ENCODE measurements around the gene GTF2H4. TPM values are rescaled to one million over a fixed set of nuclear protein-coding genes. Genes with fewer than 3 reads are reported as not detected.

The GTF2H4 gene
- total RNA-seq, 4 donors from 2014 or later = 5.7 to 20.7 (median 7.5) TPM

GRCh38 chr6:30931969-30932645 is 24.1 kb downstream of the GTF2H4 start, which contains the start of gene SFTA2:
SFTA2 (minus strand) TSS chr6:30932170; CDS start chr6:30932096, 74 bp downstream.
- DNase-seq (no peak), ATAC-seq (no peak)
- H3K4me1 ChIP-seq = peaks cover 5 to 8% of the 10 kb centered on the region in 2 donors
- in situ Hi-C loops (cut with MboI; ENCODE audit: low sequenced_read_pairs in 4 of 4) = no loop called here
- H3K27ac ChIP-seq = no peak within 1 kb of the TSS
- intact Hi-C loops (cut with DNase I; ENCODE audit: low total_unique reads) = no loop called here
- no peak within 1 kb of the TSS for H3K4me3 ChIP-seq
- H3K36me3 ChIP-seq = no peaks in the 10 kb centered on the region
- TF ChIP-seq CTCF (IDR thresholded peaks at IDR 0.05 in 4 of 5, conservative IDR thresholded peaks at IDR 0.05 in 1 of 5) (no peak), POLR2A (IDR thresholded peaks at IDR 0.05) (no peak)
- peaks cover 0 to 5% (median 0%) of the 10 kb centered on the region in 3 donors for H3K9me3 ChIP-seq
- H3K27me3 ChIP-seq = no peaks in the 10 kb centered on the region

DNA sequence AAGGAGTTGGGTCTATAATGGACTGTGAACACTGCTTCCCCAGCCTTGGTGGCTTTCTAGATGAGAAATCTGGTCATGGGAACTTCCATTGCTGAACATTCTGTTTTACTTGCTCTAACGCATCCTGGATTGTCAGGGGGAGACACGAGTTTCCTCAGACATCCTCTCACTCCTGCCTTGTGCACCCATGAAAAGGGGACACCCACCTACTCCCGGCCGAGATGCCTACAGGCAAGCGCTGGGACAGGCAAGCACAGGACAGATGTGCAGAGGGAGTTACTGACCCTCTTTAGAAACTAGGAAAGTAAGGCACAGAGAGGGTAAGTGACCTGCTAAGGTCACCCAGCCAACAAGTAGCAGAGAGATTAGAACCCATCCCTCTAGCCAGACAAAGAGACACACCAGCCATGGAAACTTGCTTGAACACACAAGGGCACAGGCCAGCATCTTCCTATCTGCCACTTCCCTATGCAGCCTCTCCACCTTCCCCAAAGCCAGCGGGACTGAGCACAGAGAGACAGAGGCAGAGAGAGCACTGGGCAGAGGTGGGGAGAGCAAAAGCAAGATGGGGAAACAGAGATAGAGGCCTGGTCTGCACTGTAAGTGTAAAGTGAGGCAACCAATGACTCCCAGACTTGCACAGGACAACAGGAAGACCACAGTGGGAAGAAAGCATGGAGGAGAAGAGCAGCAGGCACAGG is 24.8 kb downstream of the GTF2H4 start:
- Histone ChIP-seq H3K27me3 (no peaks in the 10 kb centered on the region), H3K4me1 (peaks cover 0 to 1% of the 10 kb centered on the region in 2 donors), H3K36me3 (no peaks in the 10 kb centered on the region), H3K4me3 (no peak overlapping the region), H3K27ac (no peak overlapping the region), H3K9me3 (peaks cover 0 to 5% (median 0%) of the 10 kb centered on the region in 3 donors)
- intact Hi-C loops (cut with DNase I; ENCODE audit: low total_unique reads) = no loop called here
- TF ChIP-seq CTCF (IDR thresholded peaks at IDR 0.05 in 4 of 5, conservative IDR thresholded peaks at IDR 0.05 in 1 of 5) = no peak
- TF ChIP-seq POLR2A (IDR thresholded peaks at IDR 0.05) = no peak
- DNase-seq (no peak), ATAC-seq (no peak)
- in situ Hi-C loops (cut with MboI; ENCODE audit: low sequenced_read_pairs in 4 of 4) = no loop called here

DNA sequence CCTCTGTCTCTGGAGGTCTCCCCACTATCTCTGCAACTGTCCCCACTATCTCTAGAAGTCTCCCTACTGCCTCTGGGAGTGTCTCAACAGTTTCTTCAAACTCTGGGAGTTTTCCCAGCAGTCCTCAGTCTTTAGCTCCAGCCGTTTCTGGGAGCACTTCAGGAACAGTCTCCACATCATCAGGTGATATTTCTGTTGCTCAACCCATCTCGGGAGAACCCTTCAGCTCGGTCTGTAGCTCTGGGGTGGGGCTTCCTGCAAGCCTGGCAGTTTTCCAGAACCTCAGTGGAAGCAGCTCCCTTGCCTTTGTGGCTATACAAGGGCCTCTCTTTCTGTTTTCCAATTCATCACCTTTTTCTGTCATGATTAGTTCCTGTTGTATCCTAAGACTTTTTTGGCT is 27.0 kb downstream of the GTF2H4 start:
- ATAC-seq = peak in 1 of 2 donors; percentile 32
- H3K27me3 ChIP-seq = no peaks in the 10 kb centered on the region

DNA sequence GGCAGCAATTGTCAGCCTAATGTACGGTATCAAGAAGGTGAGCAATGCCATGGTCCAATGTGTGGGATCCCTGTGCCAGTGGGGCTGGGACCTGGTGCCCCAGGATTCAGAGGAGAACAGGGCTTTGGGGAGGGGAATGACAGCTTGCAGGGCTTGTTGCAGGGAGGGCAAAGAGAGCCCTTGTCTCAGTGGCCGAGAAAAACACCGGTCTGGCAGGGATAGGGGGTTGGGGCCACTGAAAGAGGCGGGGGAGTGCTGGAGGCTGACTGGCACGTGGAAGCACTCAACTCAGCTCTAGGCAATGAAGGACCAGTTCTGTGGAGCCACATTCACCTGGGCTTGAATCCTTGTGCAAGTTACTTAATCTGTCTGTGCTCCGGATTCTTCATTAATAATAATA is 29.3 kb downstream of the GTF2H4 start:
- Histone ChIP-seq H3K27ac (no peak overlapping the region), H3K9me3 (no peaks in the 10 kb centered on the region), H3K27me3 (no peaks in the 10 kb centered on the region), H3K4me1 (no peaks in the 10 kb centered on the region), H3K4me3 (no peak overlapping the region), H3K36me3 (no peaks in the 10 kb centered on the region)
- ATAC-seq = no peak
- intact Hi-C loops (cut with DNase I; ENCODE audit: low total_unique reads) (no loop called here), in situ Hi-C loops (cut with MboI; ENCODE audit: low sequenced_read_pairs in 4 of 4) (no loop called here)
- no peak for DNase-seq
- TF ChIP-seq CTCF (IDR thresholded peaks at IDR 0.05 in 4 of 5, conservative IDR thresholded peaks at IDR 0.05 in 1 of 5) (no peak), POLR2A (IDR thresholded peaks at IDR 0.05) (no peak)

More for the DNA sequence above, 27.0 kb downstream of the GTF2H4 start:
- Histone ChIP-seq H3K36me3 (no peaks in the 10 kb centered on the region), H3K4me1 (no peaks in the 10 kb centered on the region), H3K4me3 (no peak overlapping the region), H3K27ac (no peak overlapping the region), H3K9me3 (no peaks in the 10 kb centered on the region)
- in situ Hi-C loops (cut with MboI; ENCODE audit: low sequenced_read_pairs in 4 of 4) (no loop called here), intact Hi-C loops (cut with DNase I; ENCODE audit: low total_unique reads) (no loop called here)
- TF ChIP-seq CTCF (IDR thresholded peaks at IDR 0.05 in 4 of 5, conservative IDR thresholded peaks at IDR 0.05 in 1 of 5) (no peak), POLR2A (IDR thresholded peaks at IDR 0.05) (no peak)
- no peak for DNase-seq
